GM21723 (cell line): ENCODE results near the gene CPZ.
"Not testable (repeated sequence)": the region's sequence is repeated elsewhere in the genome, so short reads cannot be mapped to it uniquely, and the experiment has no call there.

Experiments used
- ATAC-seq: cut with Tn5 transposase; IDR thresholded peaks from one replicate; pipeline ENCODE4 v1.9.1; 2021; ENCODE audit warnings: mild to moderate bottlenecking, moderate library complexity; ENCODE audit not compliant: unreplicated experiment

Gene CPZ

GRCh38 chr4:8634773-8635172 lies 42.2 kb downstream of the CPZ start:
- not testable (repeated sequence) for ATAC-seq

GRCh38 chr4:8635897-8636554 lies 43.5 kb downstream of the CPZ start:
- not testable (repeated sequence) for ATAC-seq

GRCh38 chr4:8637456-8637984 lies 45.0 kb downstream of the CPZ start:
- ATAC-seq, result no peak

GRCh38 chr4:8639021-8639420 lies 46.5 kb downstream of the CPZ start:
- no peak for ATAC-seq

GRCh38 chr4:8639777-8640720 lies 47.5 kb downstream of the CPZ start:
- ATAC-seq, result no peak

GRCh38 chr4:8640816-8641215 lies 48.3 kb downstream of the CPZ start:
- no peak for ATAC-seq

- ATAC-seq, result no peak
Measured at GRCh38 chr4:8641256-8641655, 48.7 kb downstream of the CPZ start.

- ATAC-seq, result no peak
Measured at GRCh38 chr4:8641931-8642650, 49.5 kb downstream of the CPZ start.

- ATAC-seq, result no peak
Measured at GRCh38 chr4:8642651-8643321, 50.2 kb downstream of the CPZ start.

GRCh38 chr4:8643441-8643840 lies 50.9 kb downstream of the CPZ start:
- ATAC-seq, result no peak

GRCh38 chr4:8643986-8644385 lies 51.4 kb downstream of the CPZ start:
- no peak for ATAC-seq

- ATAC-seq, result no peak
Measured at GRCh38 chr4:8644461-8644891, 51.9 kb downstream of the CPZ start.

GRCh38 chr4:8644966-8645752 lies 52.6 kb downstream of the CPZ start:
- ATAC-seq, result no peak

GRCh38 chr4:8645753-8646124 lies 53.2 kb downstream of the CPZ start:
- no peak for ATAC-seq

- no peak for ATAC-seq
Measured at GRCh38 chr4:8646296-8647093, 53.9 kb downstream of the CPZ start.

- no peak for ATAC-seq
Measured at GRCh38 chr4:8647094-8647570, 54.6 kb downstream of the CPZ start.

GRCh38 chr4:8647626-8648025 lies 55.1 kb downstream of the CPZ start:
- no peak for ATAC-seq

GRCh38 chr4:8648296-8648695 lies 55.7 kb downstream of the CPZ start:
- no peak for ATAC-seq
